HL-60 (cell line): ENCODE measurements around the gene ZNF692.

ENCODE experiments used
- GABPA ChIP-seq: IDR thresholded peaks from 2 replicates; pipeline ENCODE4 v1.6.1; 2012; ENCODE audit warnings: low read depth
- POLR2AphosphoS5 ChIP-seq: IDR thresholded peaks from 2 replicates; pipeline ENCODE4 v1.6.1; 2012; ENCODE audit warnings: low read depth
- SPI1 ChIP-seq: IDR thresholded peaks from 2 replicates; pipeline ENCODE4 v1.6.1; 2012; ENCODE audit warnings: low read depth, mild to moderate bottlenecking, borderline replicate concordance
- TF ChIP-seq, protein P1 (sequence below): IDR thresholded peaks from one replicate; pipeline ENCODE4 v1.5.1; 2011; ENCODE audit warnings: low read length, control low read depth, inconsistent platforms; ENCODE audit not compliant: insufficient read depth
- TF ChIP-seq, protein P2 (sequence below): IDR thresholded peaks from 2 replicates; pipeline ENCODE4 v1.6.1; 2012; ENCODE audit warnings: low read depth; ENCODE audit not compliant: insufficient replicate concordance

DNA sequence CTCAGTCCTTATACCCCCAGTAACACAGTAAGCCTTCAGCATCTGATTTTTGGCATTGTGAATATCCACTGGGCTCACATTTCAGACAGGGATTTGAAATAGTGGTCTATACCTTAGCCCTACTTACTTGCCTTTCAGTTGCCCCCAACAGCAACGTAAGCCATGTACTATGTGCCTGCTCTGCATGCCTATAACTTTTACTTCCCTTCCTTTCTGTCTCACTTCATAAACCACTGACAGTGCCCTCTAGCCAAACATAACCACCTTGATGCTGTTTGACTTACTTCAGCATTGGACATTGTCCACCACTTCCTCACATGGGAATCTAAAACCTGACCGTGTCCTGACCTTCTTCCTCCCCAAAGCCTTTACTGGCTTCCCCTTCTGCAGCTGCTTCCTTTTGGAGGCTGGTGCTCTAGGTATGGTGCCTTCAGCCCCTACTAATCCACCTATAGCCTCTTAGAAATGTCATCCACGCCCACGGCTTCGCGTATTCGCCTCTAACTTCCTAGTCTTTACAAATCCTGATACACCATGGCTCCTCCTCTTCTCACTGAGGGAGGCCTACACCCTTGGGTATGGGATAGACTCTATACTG, 24.4 kb downstream of the ZNF692 start:
- TF ChIP-seq, protein P1, sequence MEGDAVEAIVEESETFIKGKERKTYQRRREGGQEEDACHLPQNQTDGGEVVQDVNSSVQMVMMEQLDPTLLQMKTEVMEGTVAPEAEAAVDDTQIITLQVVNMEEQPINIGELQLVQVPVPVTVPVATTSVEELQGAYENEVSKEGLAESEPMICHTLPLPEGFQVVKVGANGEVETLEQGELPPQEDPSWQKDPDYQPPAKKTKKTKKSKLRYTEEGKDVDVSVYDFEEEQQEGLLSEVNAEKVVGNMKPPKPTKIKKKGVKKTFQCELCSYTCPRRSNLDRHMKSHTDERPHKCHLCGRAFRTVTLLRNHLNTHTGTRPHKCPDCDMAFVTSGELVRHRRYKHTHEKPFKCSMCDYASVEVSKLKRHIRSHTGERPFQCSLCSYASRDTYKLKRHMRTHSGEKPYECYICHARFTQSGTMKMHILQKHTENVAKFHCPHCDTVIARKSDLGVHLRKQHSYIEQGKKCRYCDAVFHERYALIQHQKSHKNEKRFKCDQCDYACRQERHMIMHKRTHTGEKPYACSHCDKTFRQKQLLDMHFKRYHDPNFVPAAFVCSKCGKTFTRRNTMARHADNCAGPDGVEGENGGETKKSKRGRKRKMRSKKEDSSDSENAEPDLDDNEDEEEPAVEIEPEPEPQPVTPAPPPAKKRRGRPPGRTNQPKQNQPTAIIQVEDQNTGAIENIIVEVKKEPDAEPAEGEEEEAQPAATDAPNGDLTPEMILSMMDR = no peak
- TF ChIP-seq, protein P2, sequence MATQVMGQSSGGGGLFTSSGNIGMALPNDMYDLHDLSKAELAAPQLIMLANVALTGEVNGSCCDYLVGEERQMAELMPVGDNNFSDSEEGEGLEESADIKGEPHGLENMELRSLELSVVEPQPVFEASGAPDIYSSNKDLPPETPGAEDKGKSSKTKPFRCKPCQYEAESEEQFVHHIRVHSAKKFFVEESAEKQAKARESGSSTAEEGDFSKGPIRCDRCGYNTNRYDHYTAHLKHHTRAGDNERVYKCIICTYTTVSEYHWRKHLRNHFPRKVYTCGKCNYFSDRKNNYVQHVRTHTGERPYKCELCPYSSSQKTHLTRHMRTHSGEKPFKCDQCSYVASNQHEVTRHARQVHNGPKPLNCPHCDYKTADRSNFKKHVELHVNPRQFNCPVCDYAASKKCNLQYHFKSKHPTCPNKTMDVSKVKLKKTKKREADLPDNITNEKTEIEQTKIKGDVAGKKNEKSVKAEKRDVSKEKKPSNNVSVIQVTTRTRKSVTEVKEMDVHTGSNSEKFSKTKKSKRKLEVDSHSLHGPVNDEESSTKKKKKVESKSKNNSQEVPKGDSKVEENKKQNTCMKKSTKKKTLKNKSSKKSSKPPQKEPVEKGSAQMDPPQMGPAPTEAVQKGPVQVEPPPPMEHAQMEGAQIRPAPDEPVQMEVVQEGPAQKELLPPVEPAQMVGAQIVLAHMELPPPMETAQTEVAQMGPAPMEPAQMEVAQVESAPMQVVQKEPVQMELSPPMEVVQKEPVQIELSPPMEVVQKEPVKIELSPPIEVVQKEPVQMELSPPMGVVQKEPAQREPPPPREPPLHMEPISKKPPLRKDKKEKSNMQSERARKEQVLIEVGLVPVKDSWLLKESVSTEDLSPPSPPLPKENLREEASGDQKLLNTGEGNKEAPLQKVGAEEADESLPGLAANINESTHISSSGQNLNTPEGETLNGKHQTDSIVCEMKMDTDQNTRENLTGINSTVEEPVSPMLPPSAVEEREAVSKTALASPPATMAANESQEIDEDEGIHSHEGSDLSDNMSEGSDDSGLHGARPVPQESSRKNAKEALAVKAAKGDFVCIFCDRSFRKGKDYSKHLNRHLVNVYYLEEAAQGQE = no peak
- no peak for TF ChIP-seq POLR2AphosphoS5
- no peak for TF ChIP-seq GABPA
- peak; percentile 83 for TF ChIP-seq SPI1
